ENCODE results near the gene P3R3URF.

DNA sequence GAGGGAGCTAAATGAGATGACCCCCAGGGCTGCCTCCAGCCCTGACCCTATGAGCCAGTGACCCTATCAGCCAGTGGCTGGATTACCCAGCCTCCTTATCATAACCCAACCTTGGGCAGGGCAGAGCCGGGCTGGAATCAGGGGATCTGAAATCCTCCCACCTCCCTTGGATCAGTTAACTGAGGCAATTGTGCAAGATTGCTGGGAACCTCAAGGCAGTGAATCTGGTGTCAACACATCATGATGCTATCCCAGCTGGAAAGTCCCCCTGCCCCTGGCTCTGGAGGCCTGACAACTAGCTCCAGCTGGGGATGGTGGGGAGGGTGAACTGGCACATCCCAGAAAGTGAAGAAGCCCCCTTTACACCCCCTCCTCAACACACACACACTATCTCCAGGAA is 7.8 kb downstream of the P3R3URF start:
- TF ChIP-seq, protein P1, sequence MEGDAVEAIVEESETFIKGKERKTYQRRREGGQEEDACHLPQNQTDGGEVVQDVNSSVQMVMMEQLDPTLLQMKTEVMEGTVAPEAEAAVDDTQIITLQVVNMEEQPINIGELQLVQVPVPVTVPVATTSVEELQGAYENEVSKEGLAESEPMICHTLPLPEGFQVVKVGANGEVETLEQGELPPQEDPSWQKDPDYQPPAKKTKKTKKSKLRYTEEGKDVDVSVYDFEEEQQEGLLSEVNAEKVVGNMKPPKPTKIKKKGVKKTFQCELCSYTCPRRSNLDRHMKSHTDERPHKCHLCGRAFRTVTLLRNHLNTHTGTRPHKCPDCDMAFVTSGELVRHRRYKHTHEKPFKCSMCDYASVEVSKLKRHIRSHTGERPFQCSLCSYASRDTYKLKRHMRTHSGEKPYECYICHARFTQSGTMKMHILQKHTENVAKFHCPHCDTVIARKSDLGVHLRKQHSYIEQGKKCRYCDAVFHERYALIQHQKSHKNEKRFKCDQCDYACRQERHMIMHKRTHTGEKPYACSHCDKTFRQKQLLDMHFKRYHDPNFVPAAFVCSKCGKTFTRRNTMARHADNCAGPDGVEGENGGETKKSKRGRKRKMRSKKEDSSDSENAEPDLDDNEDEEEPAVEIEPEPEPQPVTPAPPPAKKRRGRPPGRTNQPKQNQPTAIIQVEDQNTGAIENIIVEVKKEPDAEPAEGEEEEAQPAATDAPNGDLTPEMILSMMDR (IDR thresholded peaks at IDR 0.05) = no peak
- TF ChIP-seq EZH2 (IDR thresholded peaks at IDR 0.05) (no peak), EZH2phosphoT487 (IDR thresholded peaks at IDR 0.05) (no peak)

Measured in neural progenitor cell (in vitro differentiated cells).